Measurements from ENCODE around the gene DDAH1. TPM values are rescaled to one million over a fixed set of nuclear protein-coding genes. Genes with fewer than 3 reads are reported as not detected.

The DDAH1 gene
- total RNA-seq, 1 donor from 2014 or later = 10.8 TPM

DNA sequence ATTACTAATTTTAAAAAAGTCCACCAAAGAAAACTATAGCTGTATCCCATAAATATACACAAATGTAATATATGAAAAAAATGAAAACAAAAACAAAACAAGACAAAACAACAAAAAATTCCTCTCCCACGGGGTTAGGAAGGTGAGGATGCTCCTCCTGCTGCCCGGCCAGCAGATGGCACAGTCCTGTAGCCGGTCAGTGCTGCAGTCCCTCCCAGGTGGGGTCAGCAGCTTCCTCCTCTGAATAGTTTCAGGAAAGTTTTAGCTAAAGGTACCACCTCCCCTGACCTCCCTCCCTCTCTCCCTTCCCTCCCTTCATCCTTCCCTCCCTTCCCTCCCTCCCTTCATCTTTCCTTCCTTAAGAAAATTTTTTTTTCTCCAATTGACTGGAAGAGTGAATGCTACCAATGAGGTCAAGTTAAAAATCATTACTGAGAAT, 120.7 kb downstream of the DDAH1 start:
- Mint-ChIP-seq H3K4me3 (ENCODE audit: unreplicated experiment) (no peak overlapping the region), H3K27me3 (ENCODE audit: unreplicated experiment) (no peaks in the 10 kb centered on the region), H3K9me3 (ENCODE audit: unreplicated experiment) (no peaks in the 10 kb centered on the region), H3K36me3 (ENCODE audit: low read depth, unreplicated experiment) (no peaks in the 10 kb centered on the region), H3K4me1 (ENCODE audit: unreplicated experiment) (peaks cover 7% of the 10 kb centered on the region), H3K27ac (ENCODE audit: unreplicated experiment) (no peak overlapping the region)
- DNase-seq (ENCODE audit: low spot score) = peak; percentile 39
- TF ChIP-seq CTCF (IDR thresholded peaks at IDR 0.05; ENCODE audit: unreplicated experiment) = peak; percentile 22

- no peaks in the 10 kb centered on the region for H3K9me3 Mint-ChIP-seq (ENCODE audit: unreplicated experiment)
- TF ChIP-seq CTCF (IDR thresholded peaks at IDR 0.05; ENCODE audit: unreplicated experiment) = no peak
- H3K36me3 Mint-ChIP-seq (ENCODE audit: low read depth, unreplicated experiment) = no peaks in the 10 kb centered on the region
- H3K4me1 Mint-ChIP-seq (ENCODE audit: unreplicated experiment) = peaks cover 7% of the 10 kb centered on the region
- H3K4me3 Mint-ChIP-seq (ENCODE audit: unreplicated experiment) = no peak overlapping the region
- no peak for DNase-seq (ENCODE audit: low spot score)
- H3K27ac Mint-ChIP-seq (ENCODE audit: unreplicated experiment) = peak overlapping the region; percentile 65
- H3K27me3 Mint-ChIP-seq (ENCODE audit: unreplicated experiment) = no peaks in the 10 kb centered on the region
These were observed 121.2 kb downstream of the DDAH1 start for GRCh38 chr1:85343612-85344255.

DNA sequence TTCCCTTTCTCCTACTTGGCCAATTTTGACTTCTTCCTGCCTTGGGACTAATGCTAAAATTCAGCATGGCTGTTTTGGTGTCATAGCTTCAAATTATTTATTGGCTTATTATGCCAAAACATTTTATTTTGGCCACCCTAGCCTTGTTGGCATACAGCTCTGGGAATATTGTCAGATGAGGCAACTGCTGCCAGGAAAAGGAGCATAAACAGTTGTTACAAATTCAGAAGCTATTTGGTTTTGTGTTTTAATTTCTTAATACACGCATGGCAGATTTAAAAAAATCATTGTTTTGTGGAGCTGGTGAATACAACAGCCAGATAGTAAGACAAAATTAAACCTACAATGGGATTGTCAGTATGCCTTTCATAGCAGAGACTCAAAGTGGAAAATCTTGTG, 121.7 kb downstream of the DDAH1 start:
- no peaks in the 10 kb centered on the region for H3K27me3 Mint-ChIP-seq (ENCODE audit: unreplicated experiment)
- no peak for TF ChIP-seq CTCF (IDR thresholded peaks at IDR 0.05; ENCODE audit: unreplicated experiment)
- H3K4me3 Mint-ChIP-seq (ENCODE audit: unreplicated experiment) = no peak overlapping the region
- no peaks in the 10 kb centered on the region for H3K36me3 Mint-ChIP-seq (ENCODE audit: low read depth, unreplicated experiment)
- no peak overlapping the region for H3K27ac Mint-ChIP-seq (ENCODE audit: unreplicated experiment)
- H3K9me3 Mint-ChIP-seq (ENCODE audit: unreplicated experiment) = no peaks in the 10 kb centered on the region
- no peak for DNase-seq (ENCODE audit: low spot score)
- peaks cover 7% of the 10 kb centered on the region for H3K4me1 Mint-ChIP-seq (ENCODE audit: unreplicated experiment)

DNA sequence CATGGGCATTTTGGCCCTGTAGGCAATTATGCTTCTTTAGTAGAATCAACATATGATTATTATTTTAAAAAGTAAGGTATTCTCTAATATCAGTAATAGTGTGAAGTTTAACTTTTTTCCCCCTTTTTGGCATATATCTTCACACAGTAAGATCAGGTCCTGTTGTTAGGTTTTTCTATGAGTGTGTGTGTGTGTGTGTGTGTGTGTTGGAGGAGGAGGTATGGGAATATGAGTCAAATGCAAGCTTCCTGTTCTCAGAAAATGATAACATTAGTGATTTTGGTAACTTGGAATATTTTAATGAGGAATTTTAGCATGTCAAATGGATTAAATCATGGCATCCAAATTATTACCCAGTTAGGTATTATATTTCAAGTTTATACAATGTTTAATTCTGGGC, 122.8 kb downstream of the DDAH1 start:
- no peak for TF ChIP-seq CTCF (IDR thresholded peaks at IDR 0.05; ENCODE audit: unreplicated experiment)
- Mint-ChIP-seq H3K36me3 (ENCODE audit: low read depth, unreplicated experiment) (no peaks in the 10 kb centered on the region), H3K27ac (ENCODE audit: unreplicated experiment) (no peak overlapping the region), H3K27me3 (ENCODE audit: unreplicated experiment) (no peaks in the 10 kb centered on the region), H3K9me3 (ENCODE audit: unreplicated experiment) (no peaks in the 10 kb centered on the region), H3K4me3 (ENCODE audit: unreplicated experiment) (no peak overlapping the region), H3K4me1 (ENCODE audit: unreplicated experiment) (peaks cover 11% of the 10 kb centered on the region)
- DNase-seq (ENCODE audit: low spot score) = no peak

DNA sequence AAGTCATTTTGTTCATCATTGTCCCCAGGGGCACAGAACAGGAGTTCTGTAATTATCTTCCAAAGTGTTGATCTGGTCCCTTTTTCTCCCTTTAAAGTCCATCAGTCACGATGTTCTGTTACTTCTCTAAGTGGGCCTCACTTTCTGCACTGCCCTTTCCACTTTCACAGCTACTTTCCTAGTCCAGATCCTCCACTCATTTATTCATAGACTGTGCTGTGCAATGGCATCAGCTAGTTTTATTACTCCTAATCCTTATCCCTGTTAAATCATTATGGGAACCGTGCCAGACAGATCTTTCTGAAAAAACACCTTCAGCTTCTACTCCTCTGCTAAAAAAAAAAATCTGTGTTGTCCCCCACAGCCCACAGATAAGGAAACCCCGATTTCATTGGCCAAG, 124.5 kb downstream of the DDAH1 start:
- Mint-ChIP-seq H3K4me1 (ENCODE audit: unreplicated experiment) (peaks cover 11% of the 10 kb centered on the region), H3K9me3 (ENCODE audit: unreplicated experiment) (no peaks in the 10 kb centered on the region), H3K27me3 (ENCODE audit: unreplicated experiment) (peaks cover 1% of the 10 kb centered on the region), H3K4me3 (ENCODE audit: unreplicated experiment) (no peak overlapping the region), H3K36me3 (ENCODE audit: low read depth, unreplicated experiment) (no peaks in the 10 kb centered on the region), H3K27ac (ENCODE audit: unreplicated experiment) (no peak overlapping the region)
- TF ChIP-seq CTCF (IDR thresholded peaks at IDR 0.05; ENCODE audit: unreplicated experiment) = no peak
- no peak for DNase-seq (ENCODE audit: low spot score)
